Lower lobe of right lung (tissue), 2 donors: ENCODE measurements around the gene SYPL1. TPM values are rescaled to one million over a fixed set of nuclear protein-coding genes. Genes with fewer than 3 reads are reported as not detected.

Experiments
- ATAC-seq, 2 donors: fragments of 200-7000 bp; cut with Tn5 transposase; one replicate each; pipeline ENCODE4 v1.9.1; 2020 to 2022; ENCODE audit warnings: mild to moderate bottlenecking in 2 of 2, moderate library complexity in 2 of 2
- DNase-seq: peaks from one replicate; pipeline ENCODE4 v3.0.0-alpha.2; 2020
- H3K27ac ChIP-seq: fragments of 200-600 bp; one replicate; pipeline ENCODE4 v1.8.0; 2022
- H3K27me3 ChIP-seq: fragments of 200-600 bp; one replicate; pipeline ENCODE4 v1.8.0; 2022; ENCODE audit warnings: low read depth
- H3K36me3 ChIP-seq: fragments of 200-600 bp; one replicate; pipeline ENCODE4 v1.8.0; 2022; ENCODE audit warnings: mild to moderate bottlenecking
- H3K4me1 ChIP-seq: fragments of 200-600 bp; one replicate; pipeline ENCODE4 v1.8.0; 2022
- H3K4me3 ChIP-seq: fragments of 200-600 bp; one replicate; pipeline ENCODE4 v1.8.0; 2022; ENCODE audit warnings: mild to moderate bottlenecking
- H3K9me3 ChIP-seq: fragments of 200-600 bp; one replicate; pipeline ENCODE4 v1.8.0; 2022
- intact Hi-C: fragments of 100-400 bp; cut with DNase I; formaldehyde crosslinking; loops from one replicate; pipeline ENCODE4 v1.11.0; 2022
- total RNA-seq: library from RNA; stranded (reverse); fragmentation: NEBNext Ultra II Directional; extraction: Animal tissue kit (Norgen Biotek cat#: 25700); gene quantifications from one replicate; pipeline ENCODE4 v1.2.1, GENCODE V29; 2021
- TF ChIP-seq, protein P1 (sequence below): fragments of 200-600 bp; IDR thresholded peaks from one replicate; pipeline ENCODE4 v1.8.0; 2022; ENCODE audit warnings: antibody characterized with exemption, mild to moderate bottlenecking
- donor health status: DM: no; HTN: yes; CAD: no; lungs with severe emphysema.

The SYPL1 gene
- total RNA-seq, 1 donor from 2014 or later: 79.6 TPM

DNA sequence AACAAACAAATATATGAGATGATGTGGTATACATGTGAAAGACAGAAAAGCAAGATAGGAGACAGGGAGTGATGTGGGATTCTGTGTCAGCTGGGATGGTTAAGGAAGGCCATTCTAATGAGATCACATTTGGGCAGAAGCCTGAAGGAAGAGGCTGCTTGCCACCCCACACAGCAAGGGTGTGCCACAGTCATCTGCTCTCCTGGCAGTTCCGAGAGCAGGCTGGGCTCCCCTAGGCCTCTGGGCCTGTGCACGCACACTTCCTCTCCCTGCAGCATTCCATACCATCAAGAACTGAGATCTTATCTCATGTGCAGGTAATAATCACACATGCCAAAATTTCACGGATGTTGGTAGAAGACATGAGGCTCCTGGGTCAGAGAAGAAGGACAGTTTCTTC lies 43.1 kb downstream of the SYPL1 start:
- Histone ChIP-seq H3K27ac (no peak overlapping the region), H3K4me1 (peaks cover 56% of the 10 kb centered on the region), H3K27me3 (no peaks in the 10 kb centered on the region), H3K4me3 (no peak overlapping the region), H3K9me3 (no peaks in the 10 kb centered on the region), H3K36me3 (no peaks in the 10 kb centered on the region)
- ATAC-seq (no peak), DNase-seq (no peak)
- intact Hi-C loops: no loop called here
- TF ChIP-seq, protein P1, sequence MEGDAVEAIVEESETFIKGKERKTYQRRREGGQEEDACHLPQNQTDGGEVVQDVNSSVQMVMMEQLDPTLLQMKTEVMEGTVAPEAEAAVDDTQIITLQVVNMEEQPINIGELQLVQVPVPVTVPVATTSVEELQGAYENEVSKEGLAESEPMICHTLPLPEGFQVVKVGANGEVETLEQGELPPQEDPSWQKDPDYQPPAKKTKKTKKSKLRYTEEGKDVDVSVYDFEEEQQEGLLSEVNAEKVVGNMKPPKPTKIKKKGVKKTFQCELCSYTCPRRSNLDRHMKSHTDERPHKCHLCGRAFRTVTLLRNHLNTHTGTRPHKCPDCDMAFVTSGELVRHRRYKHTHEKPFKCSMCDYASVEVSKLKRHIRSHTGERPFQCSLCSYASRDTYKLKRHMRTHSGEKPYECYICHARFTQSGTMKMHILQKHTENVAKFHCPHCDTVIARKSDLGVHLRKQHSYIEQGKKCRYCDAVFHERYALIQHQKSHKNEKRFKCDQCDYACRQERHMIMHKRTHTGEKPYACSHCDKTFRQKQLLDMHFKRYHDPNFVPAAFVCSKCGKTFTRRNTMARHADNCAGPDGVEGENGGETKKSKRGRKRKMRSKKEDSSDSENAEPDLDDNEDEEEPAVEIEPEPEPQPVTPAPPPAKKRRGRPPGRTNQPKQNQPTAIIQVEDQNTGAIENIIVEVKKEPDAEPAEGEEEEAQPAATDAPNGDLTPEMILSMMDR: no peak

DNA sequence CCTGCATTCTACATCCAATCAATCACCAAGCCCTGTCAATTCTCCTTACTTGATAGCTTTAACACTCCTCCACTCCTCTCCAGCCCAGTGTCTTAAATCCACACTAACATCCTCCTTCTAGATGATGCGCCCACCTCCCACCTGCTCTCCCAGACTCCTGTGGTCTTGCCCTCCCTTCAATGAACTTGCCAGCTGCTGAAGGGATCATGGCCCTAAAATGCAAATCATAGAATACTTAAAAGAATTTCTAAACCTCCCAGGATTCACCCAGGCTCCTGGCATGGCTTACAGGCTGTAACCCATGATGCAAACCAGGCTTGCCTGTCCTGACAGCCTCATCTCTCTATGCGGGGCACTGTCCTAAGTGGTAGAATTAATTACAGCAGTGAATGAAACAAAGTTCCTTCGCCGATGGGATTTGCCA lies 43.6 kb downstream of the SYPL1 start:
- H3K9me3 ChIP-seq: no peaks in the 10 kb centered on the region
- no peak for DNase-seq
- intact Hi-C loops: no loop called here
- no peak overlapping the region for H3K27ac ChIP-seq
- TF ChIP-seq, protein P1: no peak
- ATAC-seq: no peak
- H3K36me3 ChIP-seq: no peaks in the 10 kb centered on the region
- no peak overlapping the region for H3K4me3 ChIP-seq
- no peaks in the 10 kb centered on the region for H3K27me3 ChIP-seq
- H3K4me1 ChIP-seq: peaks cover 56% of the 10 kb centered on the region

DNA sequence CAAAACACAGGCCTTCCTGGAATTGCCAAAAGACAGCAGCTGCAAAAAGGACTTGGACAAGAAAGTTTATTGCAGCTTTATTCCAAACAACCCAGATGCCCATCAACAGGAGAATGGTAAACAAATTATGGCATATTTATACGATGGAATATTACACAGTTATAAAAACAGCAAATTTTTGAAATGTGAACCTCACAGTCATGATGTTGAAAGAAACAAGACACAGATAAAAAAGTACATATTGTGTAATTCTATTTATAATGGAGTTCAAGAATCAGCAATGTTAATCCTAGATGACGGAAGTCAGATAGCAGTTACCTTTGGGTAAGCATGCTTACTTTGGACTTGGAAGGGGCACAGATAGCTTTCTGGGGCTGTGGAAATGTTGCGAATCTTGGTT lies 44.4 kb downstream of the SYPL1 start:
- ATAC-seq (no peak), DNase-seq (no peak)
- TF ChIP-seq, protein P1: no peak
- Histone ChIP-seq H3K9me3 (no peaks in the 10 kb centered on the region), H3K27ac (no peak overlapping the region), H3K4me1 (peaks cover 51% of the 10 kb centered on the region), H3K27me3 (no peaks in the 10 kb centered on the region), H3K36me3 (no peaks in the 10 kb centered on the region), H3K4me3 (no peak overlapping the region)
- intact Hi-C loops: no loop called here

- peak overlapping the region; percentile 38 for H3K4me3 ChIP-seq
- DNase-seq: no peak
- H3K4me1 ChIP-seq: peaks cover 33% of the 10 kb centered on the region
- no peaks in the 10 kb centered on the region for H3K9me3 ChIP-seq
- no peaks in the 10 kb centered on the region for H3K36me3 ChIP-seq
- intact Hi-C loops: no loop called here
- ATAC-seq: peak; percentile 38 to 42
- H3K27ac ChIP-seq: peak overlapping the region; percentile 66
- H3K27me3 ChIP-seq: no peaks in the 10 kb centered on the region
- TF ChIP-seq, protein P1: no peak
These were observed 46.3 kb downstream of the SYPL1 start for GRCh38 chr7:106065575-106066500.

GRCh38 chr7:106064771-106065574 lies 47.1 kb downstream of the SYPL1 start:
- Histone ChIP-seq H3K27ac (peak overlapping the region; percentile 66), H3K9me3 (no peaks in the 10 kb centered on the region), H3K27me3 (no peaks in the 10 kb centered on the region), H3K36me3 (no peaks in the 10 kb centered on the region), H3K4me1 (peaks cover 24% of the 10 kb centered on the region), H3K4me3 (peak overlapping the region; percentile 38)
- peak; percentile 66 to 79 for ATAC-seq
- TF ChIP-seq, protein P1: no peak
- intact Hi-C loops: no loop called here
- DNase-seq: peak; percentile 61
